ENCODE results near the gene ENOPH1.
"Not testable (repeated sequence)": the region's sequence is repeated elsewhere in the genome, so short reads cannot be mapped to it uniquely, and the experiment has no call there.

ENOPH1 gene

DNA sequence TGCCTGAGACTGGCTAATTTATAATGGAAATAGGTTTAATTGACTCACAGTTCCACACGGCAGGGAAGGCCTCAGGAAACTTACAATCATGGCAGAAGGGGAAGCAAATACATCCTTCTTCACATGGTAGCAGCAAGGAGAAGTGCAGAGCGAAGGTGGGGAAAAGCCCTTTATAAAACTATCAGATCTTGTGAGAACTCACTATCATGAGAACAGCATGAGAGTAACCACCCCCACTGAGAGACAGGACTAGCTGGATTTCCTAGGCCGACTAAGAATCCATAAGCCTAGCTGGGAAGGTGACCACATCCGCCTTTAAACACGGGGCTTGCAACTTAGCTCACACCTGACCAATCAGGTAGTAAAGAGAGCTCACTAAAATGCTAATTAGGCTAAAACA is 42.7 kb downstream of the ENOPH1 start:
- not testable (repeated sequence) for H3K4me1 Mint-ChIP-seq (ENCODE audit: low read depth); H3K36me3 Mint-ChIP-seq (ENCODE audit: low read depth); H3K9me3 Mint-ChIP-seq; H3K27me3 Mint-ChIP-seq (ENCODE audit: low read depth); H3K27ac Mint-ChIP-seq; H3K4me3 Mint-ChIP-seq

- Mint-ChIP-seq H3K27me3 (ENCODE audit: low read depth) (no peaks in the 10 kb centered on the region), H3K4me1 (ENCODE audit: low read depth) (no peaks in the 10 kb centered on the region), H3K36me3 (ENCODE audit: low read depth) (no peaks in the 10 kb centered on the region), H3K9me3 (no peaks in the 10 kb centered on the region), H3K27ac (no peak overlapping the region), H3K4me3 (no peak overlapping the region)
Measured at GRCh38 chr4:82473621-82474164, 43.3 kb downstream of the ENOPH1 start.

GRCh38 chr4:82475931-82476330 is 45.5 kb downstream of the ENOPH1 start:
- not testable (repeated sequence) for H3K4me3 Mint-ChIP-seq; H3K27me3 Mint-ChIP-seq (ENCODE audit: low read depth); H3K27ac Mint-ChIP-seq; H3K4me1 Mint-ChIP-seq (ENCODE audit: low read depth); H3K36me3 Mint-ChIP-seq (ENCODE audit: low read depth); H3K9me3 Mint-ChIP-seq

- not testable (repeated sequence) for H3K36me3 Mint-ChIP-seq (ENCODE audit: low read depth); H3K27me3 Mint-ChIP-seq (ENCODE audit: low read depth); H3K27ac Mint-ChIP-seq
Measured at GRCh38 chr4:82477469-82477868, 47.1 kb downstream of the ENOPH1 start.

GRCh38 chr4:82479562-82479961 is 49.2 kb downstream of the ENOPH1 start:
- Mint-ChIP-seq H3K4me3 (no peak overlapping the region), H3K4me1 (ENCODE audit: low read depth) (no peaks in the 10 kb centered on the region), H3K9me3 (no peaks in the 10 kb centered on the region), H3K27me3 (ENCODE audit: low read depth) (no peaks in the 10 kb centered on the region), H3K36me3 (ENCODE audit: low read depth) (peaks cover 5% of the 10 kb centered on the region), H3K27ac (no peak overlapping the region)

More at GRCh38 chr4:82477469-82477868, 47.1 kb downstream of the ENOPH1 start:
- not testable (repeated sequence) for H3K9me3 Mint-ChIP-seq; H3K4me3 Mint-ChIP-seq; H3K4me1 Mint-ChIP-seq (ENCODE audit: low read depth)

GRCh38 chr4:82480771-82481505 is 50.5 kb downstream of the ENOPH1 start:
- no peak overlapping the region for H3K4me3 Mint-ChIP-seq
- no peaks in the 10 kb centered on the region for H3K27me3 Mint-ChIP-seq (ENCODE audit: low read depth)
- H3K4me1 Mint-ChIP-seq (ENCODE audit: low read depth), result no peaks in the 10 kb centered on the region
- H3K36me3 Mint-ChIP-seq (ENCODE audit: low read depth), result peaks cover 5% of the 10 kb centered on the region
- H3K27ac Mint-ChIP-seq, result no peak overlapping the region
- no peaks in the 10 kb centered on the region for H3K9me3 Mint-ChIP-seq

- H3K9me3 Mint-ChIP-seq, result no peaks in the 10 kb centered on the region
- peaks cover 5% of the 10 kb centered on the region for H3K36me3 Mint-ChIP-seq (ENCODE audit: low read depth)
- H3K27me3 Mint-ChIP-seq (ENCODE audit: low read depth), result no peaks in the 10 kb centered on the region
- H3K4me3 Mint-ChIP-seq, result no peak overlapping the region
- no peak overlapping the region for H3K27ac Mint-ChIP-seq
- no peaks in the 10 kb centered on the region for H3K4me1 Mint-ChIP-seq (ENCODE audit: low read depth)
Measured at GRCh38 chr4:82481506-82481840, 51.1 kb downstream of the ENOPH1 start.

DNA sequence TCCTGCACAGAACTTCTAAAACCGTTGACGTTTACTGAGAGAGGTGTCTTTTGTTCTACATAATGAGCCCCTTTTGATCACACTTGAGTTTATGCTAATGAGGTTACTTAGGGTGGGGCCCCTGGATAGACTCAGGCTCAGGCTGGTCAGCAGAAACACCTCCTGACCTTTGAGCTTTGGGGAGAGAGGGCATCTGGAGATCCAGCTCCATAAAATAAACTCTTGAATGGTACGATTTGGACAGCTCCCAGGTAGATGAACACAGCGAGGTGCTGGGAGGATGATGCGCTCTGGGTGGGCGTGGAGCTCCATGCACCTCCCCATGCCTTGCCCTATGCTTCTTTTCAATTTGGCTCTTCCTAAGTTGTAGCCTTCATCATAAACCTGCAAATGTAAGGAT is 52.0 kb downstream of the ENOPH1 start:
- Mint-ChIP-seq H3K4me3 (no peak overlapping the region), H3K27me3 (ENCODE audit: low read depth) (no peaks in the 10 kb centered on the region), H3K4me1 (ENCODE audit: low read depth) (no peaks in the 10 kb centered on the region), H3K27ac (no peak overlapping the region), H3K36me3 (ENCODE audit: low read depth) (peaks cover 5% of the 10 kb centered on the region), H3K9me3 (no peaks in the 10 kb centered on the region)

- no peak overlapping the region for H3K4me3 Mint-ChIP-seq
- H3K9me3 Mint-ChIP-seq, result no peaks in the 10 kb centered on the region
- H3K4me1 Mint-ChIP-seq (ENCODE audit: low read depth), result no peaks in the 10 kb centered on the region
- H3K27ac Mint-ChIP-seq, result no peak overlapping the region
- no peaks in the 10 kb centered on the region for H3K27me3 Mint-ChIP-seq (ENCODE audit: low read depth)
- peaks cover 2% of the 10 kb centered on the region for H3K36me3 Mint-ChIP-seq (ENCODE audit: low read depth)
Measured at GRCh38 chr4:82484996-82485783, 54.8 kb downstream of the ENOPH1 start.

GRCh38 chr4:82489076-82489475 is 58.7 kb downstream of the ENOPH1 start:
- Mint-ChIP-seq H3K27ac (no peak overlapping the region), H3K4me1 (ENCODE audit: low read depth) (no peaks in the 10 kb centered on the region), H3K27me3 (ENCODE audit: low read depth) (no peaks in the 10 kb centered on the region), H3K4me3 (no peak overlapping the region), H3K36me3 (ENCODE audit: low read depth) (no peaks in the 10 kb centered on the region), H3K9me3 (no peaks in the 10 kb centered on the region)

DNA sequence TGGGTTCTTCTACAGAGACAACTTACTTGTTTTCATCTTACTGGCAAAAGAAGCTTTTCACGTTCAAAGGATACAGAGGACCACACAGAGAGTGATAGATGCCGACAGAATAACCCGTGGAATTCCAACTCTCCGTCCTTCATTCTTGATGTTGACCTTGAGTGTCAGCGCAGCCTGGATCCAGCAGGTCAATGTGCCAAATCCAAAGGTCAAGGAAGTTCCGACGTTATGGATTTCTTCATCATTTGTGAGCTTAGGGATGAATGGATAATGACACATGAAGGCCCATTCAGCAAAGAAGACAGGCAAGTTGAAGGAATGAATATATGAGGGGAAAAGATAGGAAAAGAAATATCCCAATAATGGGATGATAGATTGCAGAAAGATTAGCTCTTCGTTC is 59.6 kb downstream of the ENOPH1 start:
- H3K4me3 Mint-ChIP-seq, result no peak overlapping the region
- H3K4me1 Mint-ChIP-seq (ENCODE audit: low read depth), result no peaks in the 10 kb centered on the region
- no peaks in the 10 kb centered on the region for H3K27me3 Mint-ChIP-seq (ENCODE audit: low read depth)
- H3K36me3 Mint-ChIP-seq (ENCODE audit: low read depth), result no peaks in the 10 kb centered on the region
- H3K27ac Mint-ChIP-seq, result no peak overlapping the region
- no peaks in the 10 kb centered on the region for H3K9me3 Mint-ChIP-seq

DNA sequence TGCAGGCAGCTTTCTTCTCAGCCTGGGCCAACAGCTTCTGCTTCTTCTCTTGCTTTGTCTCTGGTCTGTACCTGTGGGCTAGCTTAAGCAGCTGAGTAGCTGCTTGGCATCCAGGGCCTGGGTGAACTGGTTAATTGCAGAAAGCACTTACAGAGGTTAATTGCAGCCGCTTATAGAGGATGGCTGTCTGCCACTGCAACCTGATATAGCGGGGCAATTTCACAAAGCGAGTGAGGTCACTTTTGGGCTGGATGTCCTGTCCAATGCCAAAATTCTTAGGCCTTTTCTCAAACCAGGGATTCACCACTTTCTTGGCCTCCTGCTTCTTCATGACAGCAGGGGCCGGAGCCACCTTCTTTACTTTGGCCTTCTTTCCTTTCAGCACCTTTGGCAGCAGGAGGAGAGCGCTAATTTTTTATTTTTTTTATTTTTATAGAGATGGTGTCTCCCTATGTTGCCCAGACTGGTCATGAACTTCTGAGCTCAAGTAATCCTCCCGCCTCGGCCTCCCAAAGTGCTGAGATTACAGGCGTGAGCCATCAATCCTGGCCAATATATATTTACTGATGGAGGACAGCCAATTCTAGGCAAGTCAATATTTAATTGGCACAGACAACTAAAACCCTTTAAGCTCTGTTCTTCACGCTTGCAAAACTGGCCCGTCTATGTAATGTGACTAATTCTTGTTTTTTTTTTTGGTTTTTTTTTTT is 61.0 kb downstream of the ENOPH1 start:
- Mint-ChIP-seq H3K4me3 (no peak overlapping the region), H3K9me3 (no peaks in the 10 kb centered on the region), H3K27ac (no peak overlapping the region), H3K36me3 (ENCODE audit: low read depth) (no peaks in the 10 kb centered on the region), H3K27me3 (ENCODE audit: low read depth) (no peaks in the 10 kb centered on the region), H3K4me1 (ENCODE audit: low read depth) (no peaks in the 10 kb centered on the region)

GRCh38 chr4:82493721-82494425 is 63.5 kb downstream of the ENOPH1 start:
- H3K27me3 Mint-ChIP-seq (ENCODE audit: low read depth), result no peaks in the 10 kb centered on the region
- H3K4me1 Mint-ChIP-seq (ENCODE audit: low read depth), result no peaks in the 10 kb centered on the region
- H3K9me3 Mint-ChIP-seq, result no peaks in the 10 kb centered on the region
- no peak overlapping the region for H3K27ac Mint-ChIP-seq
- H3K36me3 Mint-ChIP-seq (ENCODE audit: low read depth), result peaks cover 1% of the 10 kb centered on the region
- no peak overlapping the region for H3K4me3 Mint-ChIP-seq

DNA sequence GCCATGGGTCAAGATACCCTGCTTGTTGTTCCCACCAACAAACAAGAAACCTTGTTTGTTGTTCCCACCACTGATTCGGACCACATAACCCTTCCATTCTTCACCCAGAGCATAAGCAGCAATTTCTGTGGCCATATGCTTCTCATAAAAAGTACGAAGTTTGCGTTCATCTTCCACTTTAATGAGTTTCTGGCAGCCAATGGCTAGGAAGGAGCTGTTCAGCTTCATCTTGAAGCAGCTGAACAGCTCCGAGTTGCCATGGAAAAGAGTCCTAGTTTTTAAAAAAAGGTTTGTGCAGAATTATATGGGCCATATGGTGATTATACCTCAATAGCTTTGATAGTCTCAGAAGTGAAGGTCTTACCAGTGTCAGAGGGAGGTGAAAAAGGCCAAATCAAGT is 65.3 kb downstream of the ENOPH1 start:
- Mint-ChIP-seq H3K9me3 (no peaks in the 10 kb centered on the region), H3K4me1 (ENCODE audit: low read depth) (no peaks in the 10 kb centered on the region)

More for the DNA sequence above, 65.3 kb downstream of the ENOPH1 start:
- H3K36me3 Mint-ChIP-seq (ENCODE audit: low read depth), result peaks cover 1% of the 10 kb centered on the region
- H3K27ac Mint-ChIP-seq, result no peak overlapping the region
- H3K27me3 Mint-ChIP-seq (ENCODE audit: low read depth), result no peaks in the 10 kb centered on the region
- H3K4me3 Mint-ChIP-seq, result no peak overlapping the region
